Measurements from ENCODE around the gene ARL4C. TPM values are rescaled to one million over a fixed set of nuclear protein-coding genes. Genes with fewer than 3 reads are reported as not detected.

The ARL4C gene
- total and polyA plus RNA-seq, 10 donors: 12.2 to 148 (median 65.5) TPM

DNA sequence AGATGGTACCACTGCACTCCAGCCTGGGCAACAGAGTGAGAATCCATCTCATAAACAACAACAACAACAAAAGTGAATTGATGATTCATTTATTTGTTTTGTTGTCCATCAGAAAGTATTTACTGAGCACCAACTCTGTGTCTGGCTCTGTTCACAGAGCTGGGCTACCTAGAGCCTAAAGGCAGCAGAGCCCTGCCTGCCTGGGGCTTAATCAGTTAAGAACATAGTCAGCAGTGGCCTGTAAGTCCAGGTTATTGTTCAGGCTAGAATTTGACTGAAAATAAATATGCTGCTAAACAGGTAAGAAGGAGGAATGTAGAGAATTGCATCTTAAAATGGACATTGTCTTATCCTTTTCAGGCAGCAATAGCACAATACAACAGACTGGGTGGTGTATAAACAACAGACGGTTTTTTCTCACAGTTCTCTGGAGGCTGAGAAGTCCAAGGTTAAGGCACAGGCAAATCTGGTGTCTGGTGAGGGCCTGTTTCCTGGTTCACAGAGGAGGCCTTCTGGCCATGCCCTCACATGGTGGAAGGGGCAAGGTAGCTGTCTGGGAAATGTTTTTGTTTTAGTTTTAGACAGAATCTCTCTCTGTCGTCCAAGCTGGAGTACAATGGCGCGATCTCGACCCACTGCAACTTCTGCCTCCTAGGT lies 22.2 kb upstream of the ARL4C start:
- WGBS, 5 donors: 83 to 88% (median 84%) methylated on average over 5 of the region's 5 CpGs
- intact Hi-C loops (cut with DNase I; ENCODE audit: low total_unique reads): no loop called here
- no peak for DNase-seq
- TF ChIP-seq POLR2A (IDR thresholded peaks at IDR 0.05) (no peak), POLR2AphosphoS5 (IDR thresholded peaks at IDR 0.05) (no peak)
- TF ChIP-seq, protein P1, sequence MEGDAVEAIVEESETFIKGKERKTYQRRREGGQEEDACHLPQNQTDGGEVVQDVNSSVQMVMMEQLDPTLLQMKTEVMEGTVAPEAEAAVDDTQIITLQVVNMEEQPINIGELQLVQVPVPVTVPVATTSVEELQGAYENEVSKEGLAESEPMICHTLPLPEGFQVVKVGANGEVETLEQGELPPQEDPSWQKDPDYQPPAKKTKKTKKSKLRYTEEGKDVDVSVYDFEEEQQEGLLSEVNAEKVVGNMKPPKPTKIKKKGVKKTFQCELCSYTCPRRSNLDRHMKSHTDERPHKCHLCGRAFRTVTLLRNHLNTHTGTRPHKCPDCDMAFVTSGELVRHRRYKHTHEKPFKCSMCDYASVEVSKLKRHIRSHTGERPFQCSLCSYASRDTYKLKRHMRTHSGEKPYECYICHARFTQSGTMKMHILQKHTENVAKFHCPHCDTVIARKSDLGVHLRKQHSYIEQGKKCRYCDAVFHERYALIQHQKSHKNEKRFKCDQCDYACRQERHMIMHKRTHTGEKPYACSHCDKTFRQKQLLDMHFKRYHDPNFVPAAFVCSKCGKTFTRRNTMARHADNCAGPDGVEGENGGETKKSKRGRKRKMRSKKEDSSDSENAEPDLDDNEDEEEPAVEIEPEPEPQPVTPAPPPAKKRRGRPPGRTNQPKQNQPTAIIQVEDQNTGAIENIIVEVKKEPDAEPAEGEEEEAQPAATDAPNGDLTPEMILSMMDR (IDR thresholded peaks at IDR 0.05 in 8 of 11, conservative IDR thresholded peaks at IDR 0.05 in 3 of 11): no peak
- Histone ChIP-seq H3K9me3 (peaks cover 0 to 3% (median 0%) of the 10 kb centered on the region in 8 donors), H3K4me3 (no peak overlapping the region), H3K36me3 (no peaks in the 10 kb centered on the region), H3K27me3 (replicated peaks in 1 of 7) (no peaks in the 10 kb centered on the region), H3K27ac (no peak overlapping the region), H3K4me1 (peaks cover 0 to 7% (median 0%) of the 10 kb centered on the region in 6 donors)

DNA sequence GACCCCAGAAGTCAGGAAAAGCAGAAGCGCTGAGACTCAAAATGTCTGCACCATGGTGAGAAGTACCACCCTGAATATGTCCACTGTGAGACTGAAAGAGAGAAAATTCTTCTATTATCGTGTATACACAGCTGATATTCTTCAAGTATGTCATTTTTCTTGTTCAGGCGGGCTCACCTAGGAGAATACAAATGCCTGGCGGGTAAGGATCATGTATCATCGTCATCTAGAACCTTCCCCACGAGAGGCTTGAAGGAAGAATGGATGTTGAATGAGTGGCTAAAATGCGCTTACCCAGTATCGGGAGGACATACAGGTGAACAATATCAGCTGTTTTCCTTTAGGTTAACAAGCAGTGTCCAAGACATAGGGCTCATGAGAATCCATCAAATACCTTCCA lies 21.1 kb upstream of the ARL4C start:
- WGBS, 5 donors: 81 to 87% (median 82%) methylated on average over 8 of the region's 8 CpGs

DNA sequence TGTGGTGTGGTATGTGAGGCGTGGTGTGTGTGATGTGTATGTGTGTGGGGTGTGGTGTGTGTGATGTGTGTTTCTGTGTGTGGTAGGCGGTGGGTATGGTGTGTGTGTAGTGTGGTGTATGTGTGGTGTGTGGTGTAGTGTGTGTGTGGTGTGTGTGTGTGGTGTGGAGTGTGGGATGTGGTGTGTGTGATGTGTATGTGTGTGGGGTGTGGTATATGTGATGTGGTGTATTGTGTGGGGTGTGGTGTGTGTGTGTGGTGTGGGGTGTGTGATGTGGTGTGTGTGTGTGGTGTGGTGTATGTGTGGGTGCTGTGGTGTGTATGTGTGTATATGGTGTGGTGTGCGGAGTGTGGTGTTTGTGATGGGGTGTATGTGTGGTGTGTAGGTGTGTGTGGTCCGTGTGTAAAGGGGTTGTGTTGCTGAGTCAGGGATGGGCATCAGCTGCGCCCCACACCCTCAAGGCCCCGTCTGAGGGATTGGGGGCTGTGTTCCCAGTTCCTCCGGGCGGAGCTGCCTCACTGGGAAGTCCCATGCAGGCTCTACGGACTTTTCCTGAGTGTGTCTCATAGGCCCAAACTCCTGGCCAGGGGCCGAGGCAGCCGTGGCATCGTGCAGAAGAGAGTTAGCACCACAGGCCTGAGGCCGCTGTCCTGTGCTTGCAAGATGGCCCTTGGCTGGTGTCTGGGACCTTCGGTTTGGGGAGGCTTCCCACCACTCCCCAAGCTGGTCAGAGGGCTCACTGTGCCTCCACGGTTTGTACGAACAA lies 18.2 kb upstream of the ARL4C start:
- no peak overlapping the region for H3K27ac ChIP-seq
- no peak for TF ChIP-seq POLR2A (IDR thresholded peaks at IDR 0.05)
- TF ChIP-seq, protein P1 (IDR thresholded peaks at IDR 0.05 in 8 of 11, conservative IDR thresholded peaks at IDR 0.05 in 3 of 11): no peak
- no peak for TF ChIP-seq POLR2AphosphoS5 (IDR thresholded peaks at IDR 0.05)
- H3K27me3 ChIP-seq (replicated peaks in 1 of 7): no peaks in the 10 kb centered on the region
- DNase-seq: no peak
- intact Hi-C loops (cut with DNase I; ENCODE audit: low total_unique reads): no loop called here
- no peaks in the 10 kb centered on the region for H3K36me3 ChIP-seq
- no peak overlapping the region for H3K4me3 ChIP-seq
- H3K9me3 ChIP-seq: no peaks in the 10 kb centered on the region
- peaks cover 0 to 7% (median 0%) of the 10 kb centered on the region in 6 donors for H3K4me1 ChIP-seq
- 77 to 87% (median 81%) methylated on average over 10 to 16 of the region's 16 CpGs for WGBS, 5 donors

More for the DNA sequence above, 21.1 kb upstream of the ARL4C start:
- Histone ChIP-seq H3K4me1 (peaks cover 0 to 7% (median 0%) of the 10 kb centered on the region in 6 donors), H3K9me3 (no peaks in the 10 kb centered on the region), H3K4me3 (no peak overlapping the region), H3K27me3 (replicated peaks in 1 of 7) (no peaks in the 10 kb centered on the region), H3K36me3 (no peaks in the 10 kb centered on the region), H3K27ac (no peak overlapping the region)
- TF ChIP-seq, protein P1 (IDR thresholded peaks at IDR 0.05 in 8 of 11, conservative IDR thresholded peaks at IDR 0.05 in 3 of 11): no peak
- TF ChIP-seq POLR2AphosphoS5 (IDR thresholded peaks at IDR 0.05) (no peak), POLR2A (IDR thresholded peaks at IDR 0.05) (no peak)
- no peak for DNase-seq
- intact Hi-C loops (cut with DNase I; ENCODE audit: low total_unique reads): no loop called here

DNA sequence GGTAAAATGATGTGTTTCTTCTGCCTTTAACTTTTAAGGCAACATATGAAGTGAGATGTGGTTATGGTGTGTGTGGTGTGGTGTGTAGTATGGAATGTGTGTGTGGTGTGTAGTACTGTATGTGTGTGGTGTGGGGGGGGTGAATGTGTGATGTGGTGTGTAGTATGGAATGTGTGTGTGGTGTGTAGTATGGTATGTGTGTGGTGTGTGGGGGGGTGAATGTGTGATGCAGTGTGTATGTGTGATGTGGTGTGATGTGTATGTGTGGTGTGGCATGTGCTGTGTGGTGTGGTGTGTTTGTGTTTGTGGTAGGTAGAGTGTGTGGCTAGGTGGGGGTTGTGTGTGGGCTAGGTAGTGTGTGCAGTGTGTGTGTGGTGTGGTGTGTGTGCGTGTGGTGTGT lies 17.2 kb upstream of the ARL4C start:
- TF ChIP-seq POLR2A (IDR thresholded peaks at IDR 0.05) (no peak), POLR2AphosphoS5 (IDR thresholded peaks at IDR 0.05) (no peak)
- TF ChIP-seq, protein P1 (IDR thresholded peaks at IDR 0.05 in 8 of 11, conservative IDR thresholded peaks at IDR 0.05 in 3 of 11): no peak
- H3K9me3 ChIP-seq: no peaks in the 10 kb centered on the region
- intact Hi-C loops (cut with DNase I; ENCODE audit: low total_unique reads): no loop called here
- H3K4me3 ChIP-seq: no peak overlapping the region
- H3K27ac ChIP-seq: no peak overlapping the region
- no peaks in the 10 kb centered on the region for H3K27me3 ChIP-seq (replicated peaks in 1 of 7)
- DNase-seq: no peak
- peaks cover 0 to 7% (median 0%) of the 10 kb centered on the region in 6 donors for H3K4me1 ChIP-seq
- no peaks in the 10 kb centered on the region for H3K36me3 ChIP-seq
- WGBS, 5 donors: 83 to 100% (median 95%) methylated on average over 1 of the region's 1 CpG

Measured in spleen (tissue), 11 donors.